Osteocyte (in vitro differentiated cells): ENCODE data around the gene JUP. TPM values are rescaled to one million over a fixed set of nuclear protein-coding genes. Genes with fewer than 3 reads are reported as not detected.

Source experiments
- DNase-seq: peaks from one replicate; pipeline ENCODE4 v3.0.0; 2021; ENCODE audit warnings: mixed read lengths; ENCODE audit not compliant: unreplicated experiment; ENCODE audit errors: extremely low spot score
- H3K27ac Mint-ChIP-seq: one replicate; pipeline ENCODE4 v1.8.0; 2021; ENCODE audit warnings: mild to moderate bottlenecking, mixed read lengths; ENCODE audit not compliant: unreplicated experiment
- H3K27me3 Mint-ChIP-seq: one replicate; pipeline ENCODE4 v1.8.0; 2021; ENCODE audit warnings: mixed read lengths; ENCODE audit not compliant: unreplicated experiment
- H3K36me3 Mint-ChIP-seq: one replicate; pipeline ENCODE4 v1.8.0; 2021; ENCODE audit warnings: mixed read lengths; ENCODE audit not compliant: unreplicated experiment
- H3K4me1 Mint-ChIP-seq: one replicate; pipeline ENCODE4 v1.8.0; 2021; ENCODE audit warnings: mixed read lengths; ENCODE audit not compliant: unreplicated experiment
- H3K4me3 Mint-ChIP-seq: one replicate; pipeline ENCODE4 v1.8.0; 2021; ENCODE audit warnings: mild to moderate bottlenecking, moderate library complexity, mixed read lengths; ENCODE audit not compliant: unreplicated experiment
- H3K9me3 Mint-ChIP-seq: one replicate; pipeline ENCODE4 v1.8.0; 2021; ENCODE audit warnings: mixed read lengths; ENCODE audit not compliant: unreplicated experiment
- total RNA-seq: library from RNA; stranded (reverse); gene quantifications from 2 replicates; pipeline ENCODE4 v1.2.1, GENCODE V29; 2021
- TF ChIP-seq, protein P1 (sequence below): fragments of 200-600 bp; sonication (generic); IDR thresholded peaks from 2 replicates; pipeline ENCODE4 v1.5.0; 2021; ENCODE audit warnings: antibody characterized with exemption, mild to moderate bottlenecking, moderate library complexity

The JUP gene
- total RNA-seq, 1 donor from 2014 or later, result 92.6 TPM

DNA sequence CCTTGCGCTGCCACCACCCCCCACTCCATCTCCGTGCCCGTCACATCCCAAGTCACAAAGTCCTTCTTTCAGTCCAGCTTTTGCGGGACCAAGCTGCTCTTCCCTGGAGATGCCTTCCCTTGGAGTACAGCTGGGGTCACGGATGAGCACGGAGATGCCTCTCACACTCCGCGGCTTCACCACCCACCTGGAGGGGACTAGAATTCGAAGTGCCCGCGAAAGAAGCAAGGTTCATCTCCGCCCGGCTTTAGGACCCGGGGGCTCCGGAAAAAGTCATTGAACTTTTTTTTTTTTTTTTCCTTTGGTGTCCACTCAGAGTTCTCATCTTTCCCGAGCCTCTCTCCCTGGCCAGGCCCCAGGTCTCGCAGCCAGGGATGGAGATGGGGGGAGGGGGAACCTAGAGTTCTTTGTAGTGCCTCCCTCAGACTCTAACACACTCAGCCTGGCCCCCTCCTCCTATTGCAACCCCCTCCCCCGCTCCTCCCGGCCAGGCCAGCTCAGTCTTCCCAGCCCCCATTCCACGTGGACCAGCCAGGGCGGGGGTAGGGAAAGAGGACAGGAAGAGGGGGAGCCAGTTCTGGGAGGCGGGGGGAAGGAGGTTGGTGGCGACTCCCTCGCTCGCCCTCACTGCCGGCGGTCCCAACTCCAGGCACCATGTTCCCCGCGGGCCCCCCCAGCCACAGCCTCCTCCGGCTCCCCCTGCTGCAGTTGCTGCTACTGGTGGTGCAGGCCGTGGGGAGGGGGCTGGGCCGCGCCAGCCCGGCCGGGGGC lies 26.1 kb upstream of the JUP start, which contains the start of gene FKBP10:
Gene FKBP10, plus strand, starts transcription at position 624 of the 771 bp plus-strand sequence. Its CDS starts 31 bp downstream, at position 655.
- peaks cover 37% of the 10 kb centered on the region for H3K4me1 Mint-ChIP-seq
- peak within 1 kb of the TSS; percentile 90 for H3K27ac Mint-ChIP-seq
- peak; percentile 92 for DNase-seq
- peak within 1 kb of the TSS; percentile 99 for H3K4me3 Mint-ChIP-seq
- H3K9me3 Mint-ChIP-seq, result no peaks in the 10 kb centered on the region
- H3K27me3 Mint-ChIP-seq, result no peaks in the 10 kb centered on the region
- peaks cover 14% of the 10 kb centered on the region for H3K36me3 Mint-ChIP-seq
- TF ChIP-seq, protein P1, sequence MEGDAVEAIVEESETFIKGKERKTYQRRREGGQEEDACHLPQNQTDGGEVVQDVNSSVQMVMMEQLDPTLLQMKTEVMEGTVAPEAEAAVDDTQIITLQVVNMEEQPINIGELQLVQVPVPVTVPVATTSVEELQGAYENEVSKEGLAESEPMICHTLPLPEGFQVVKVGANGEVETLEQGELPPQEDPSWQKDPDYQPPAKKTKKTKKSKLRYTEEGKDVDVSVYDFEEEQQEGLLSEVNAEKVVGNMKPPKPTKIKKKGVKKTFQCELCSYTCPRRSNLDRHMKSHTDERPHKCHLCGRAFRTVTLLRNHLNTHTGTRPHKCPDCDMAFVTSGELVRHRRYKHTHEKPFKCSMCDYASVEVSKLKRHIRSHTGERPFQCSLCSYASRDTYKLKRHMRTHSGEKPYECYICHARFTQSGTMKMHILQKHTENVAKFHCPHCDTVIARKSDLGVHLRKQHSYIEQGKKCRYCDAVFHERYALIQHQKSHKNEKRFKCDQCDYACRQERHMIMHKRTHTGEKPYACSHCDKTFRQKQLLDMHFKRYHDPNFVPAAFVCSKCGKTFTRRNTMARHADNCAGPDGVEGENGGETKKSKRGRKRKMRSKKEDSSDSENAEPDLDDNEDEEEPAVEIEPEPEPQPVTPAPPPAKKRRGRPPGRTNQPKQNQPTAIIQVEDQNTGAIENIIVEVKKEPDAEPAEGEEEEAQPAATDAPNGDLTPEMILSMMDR, result no peak

DNA sequence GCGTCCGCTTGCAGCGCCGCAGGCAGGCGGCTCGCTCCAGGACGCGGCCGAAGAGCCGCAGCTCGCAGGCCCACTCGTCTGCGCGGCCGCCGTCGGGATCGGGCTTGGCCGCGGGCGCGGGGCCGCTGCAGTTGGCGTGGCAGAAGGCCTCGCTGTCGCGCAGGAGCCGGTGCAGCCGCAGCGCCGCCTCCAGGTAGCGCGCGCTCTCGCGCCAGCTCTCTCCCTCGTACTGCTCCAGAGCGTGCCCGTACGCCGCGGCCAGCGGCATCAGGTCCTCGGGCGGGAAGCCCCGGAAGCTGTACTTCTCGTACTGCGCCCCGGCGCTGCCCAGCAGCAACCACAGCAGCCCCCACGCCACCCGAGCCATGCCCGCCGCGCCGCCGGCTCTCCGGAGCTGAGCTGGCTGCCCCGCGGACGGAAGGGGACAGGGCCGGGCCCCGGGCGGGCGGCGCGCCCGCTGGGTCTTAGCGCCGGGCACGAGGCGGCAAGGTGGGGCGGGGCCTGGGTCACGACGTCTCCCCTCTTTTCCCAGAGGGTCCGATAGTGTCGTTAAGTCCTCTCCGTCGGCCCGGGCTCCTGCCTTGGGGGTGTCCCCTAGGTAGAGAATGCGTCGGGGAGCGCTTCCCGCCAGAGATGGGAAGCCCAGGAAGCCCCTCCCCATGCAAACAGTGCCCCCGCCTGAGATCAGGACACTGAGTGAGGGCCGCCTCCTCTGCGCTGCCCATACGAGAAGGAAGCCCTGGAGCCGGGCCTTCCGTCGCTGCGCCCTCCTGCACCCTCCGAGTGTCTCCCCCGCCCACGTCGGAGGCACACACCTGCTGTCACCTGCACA lies 25.3 kb upstream of the JUP start, which contains the start of gene P3H4:
Gene P3H4, minus strand, starts transcription at position 401 of the 832 bp plus-strand sequence. Its CDS starts 34 bp downstream, at position 367.
- no peaks in the 10 kb centered on the region for H3K9me3 Mint-ChIP-seq
- H3K27me3 Mint-ChIP-seq, result no peaks in the 10 kb centered on the region
- peaks cover 36% of the 10 kb centered on the region for H3K4me1 Mint-ChIP-seq
- peak within 1 kb of the TSS; percentile 99 for H3K4me3 Mint-ChIP-seq
- TF ChIP-seq, protein P1, result peak; percentile 80
- peak; percentile 94 for DNase-seq
- peak within 1 kb of the TSS; percentile 88 for H3K27ac Mint-ChIP-seq
- H3K36me3 Mint-ChIP-seq, result peaks cover 11% of the 10 kb centered on the region

DNA sequence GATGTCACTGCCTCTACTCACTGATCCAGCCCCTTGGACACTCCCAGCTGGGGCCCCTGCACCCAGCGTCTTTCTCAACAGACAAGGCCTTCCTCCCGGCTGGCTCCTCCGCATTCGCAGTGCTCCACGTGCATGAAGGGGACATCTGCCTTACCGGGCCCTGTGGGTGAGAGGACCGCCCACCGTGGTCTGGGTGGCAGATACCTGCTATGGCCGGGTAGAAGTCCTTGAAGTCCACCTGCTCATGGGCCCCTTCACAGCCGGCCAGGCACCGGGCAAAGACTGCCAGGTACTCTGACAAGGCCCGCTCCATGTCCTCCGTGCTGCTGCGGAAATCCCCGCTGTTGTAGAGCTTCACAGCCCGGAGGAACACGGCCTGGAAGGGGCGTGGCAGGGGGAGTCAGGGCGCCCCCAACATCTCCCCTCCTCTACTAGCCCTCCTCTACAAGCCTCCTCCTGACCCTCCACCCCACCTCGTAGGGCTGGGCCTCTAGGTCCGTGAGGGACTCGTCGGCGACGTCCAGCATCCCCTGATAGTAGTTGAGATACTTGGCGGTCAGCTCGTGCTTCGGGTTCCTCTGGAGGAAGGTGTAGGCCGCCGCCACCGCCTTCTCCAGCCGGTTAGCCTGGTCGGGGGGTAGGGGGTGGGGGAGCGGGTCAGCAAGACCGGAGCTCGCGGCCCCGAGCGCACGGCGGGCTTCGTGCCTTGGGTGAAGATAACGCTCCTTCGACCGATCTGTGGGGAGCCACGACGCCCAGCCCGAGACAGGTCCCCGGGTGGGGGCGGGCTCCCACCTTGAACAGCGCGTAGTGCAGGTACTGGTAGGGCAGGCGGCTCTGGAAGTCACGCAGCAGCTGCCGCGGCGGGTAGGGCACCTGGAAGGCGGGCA lies 24.4 kb upstream of the JUP start:
- Mint-ChIP-seq H3K27ac (peak overlapping the region; percentile 50), H3K9me3 (no peaks in the 10 kb centered on the region), H3K4me3 (peak overlapping the region; percentile 80), H3K4me1 (peaks cover 36% of the 10 kb centered on the region), H3K27me3 (no peaks in the 10 kb centered on the region), H3K36me3 (peaks cover 14% of the 10 kb centered on the region)
- TF ChIP-seq, protein P1, result no peak
- no peak for DNase-seq

DNA sequence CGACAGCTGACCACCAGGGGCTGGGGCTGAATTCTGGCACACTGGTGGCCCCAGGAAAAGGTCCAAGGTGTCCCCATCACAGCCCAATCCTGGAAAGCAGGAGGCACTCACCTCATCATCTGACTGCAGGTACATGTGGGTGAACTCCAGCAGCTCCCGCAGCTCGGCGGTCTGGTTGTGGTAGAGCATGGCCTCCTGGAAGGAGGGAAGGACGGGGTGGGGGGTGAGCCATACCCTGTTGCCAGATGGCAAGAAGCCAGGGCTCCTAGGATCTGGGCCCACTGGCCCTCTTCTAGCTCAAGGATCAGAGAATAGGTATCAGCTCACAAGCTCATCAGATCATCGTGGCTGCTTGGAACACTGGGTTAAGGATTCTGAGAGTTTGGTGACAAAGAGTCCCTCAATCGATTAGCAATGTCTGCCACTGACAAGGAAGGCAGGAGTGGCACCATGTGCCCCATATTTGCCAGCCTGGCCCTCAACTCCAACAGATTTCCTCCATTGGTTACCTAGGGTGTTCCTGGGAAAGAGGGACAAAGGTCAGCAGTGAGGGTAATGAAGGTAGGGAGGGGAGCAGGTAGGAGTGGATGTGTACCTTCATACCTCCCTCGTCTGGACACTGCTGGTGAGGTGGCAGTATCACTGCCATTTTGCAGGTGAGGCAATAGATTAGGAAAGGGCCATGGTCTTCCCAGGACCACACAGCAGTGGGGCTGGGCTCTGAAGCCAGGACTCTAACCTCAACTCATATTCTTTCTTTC lies 20.4 kb upstream of the JUP start:
- H3K27me3 Mint-ChIP-seq, result no peaks in the 10 kb centered on the region
- no peak overlapping the region for H3K4me3 Mint-ChIP-seq
- peaks cover 16% of the 10 kb centered on the region for H3K4me1 Mint-ChIP-seq

More for the DNA sequence above, 20.4 kb upstream of the JUP start:
- Mint-ChIP-seq H3K9me3 (no peaks in the 10 kb centered on the region), H3K27ac (no peak overlapping the region), H3K36me3 (peaks cover 15% of the 10 kb centered on the region)
- DNase-seq, result no peak
- TF ChIP-seq, protein P1, result no peak
